Gastroesophageal sphincter (tissue), 3 donors: ENCODE measurements around the gene CACNA1A.

Source experiments
- CTCF ChIP-seq, 4 experiments: fragments of 200-600 bp in 2 of 4; fragments of 450-650 bp in 2 of 4; sonication (generic) in 1 of 4; IDR thresholded peaks; one replicate each; pipeline ENCODE4 v1.5.1; 2017 to 2019; ENCODE audit warnings: antibody characterized with exemption in 4 of 4, mild to moderate bottlenecking in 2 of 4, moderate library complexity in 2 of 4
- POLR2A ChIP-seq, 2 donors: fragments of 450-650 bp; IDR thresholded peaks; one replicate each; pipeline ENCODE4 v1.6.1; 2017; ENCODE audit warnings: antibody characterized with exemption in 2 of 2, mild to moderate bottlenecking in 2 of 2, moderate library complexity in 1 of 2
- POLR2AphosphoS5 ChIP-seq: sonication (generic); formaldehyde crosslinking; IDR thresholded peaks from one replicate; pipeline ENCODE4 v1.6.1; 2017; ENCODE audit warnings: antibody characterized with exemption

- TF ChIP-seq POLR2AphosphoS5, result no peak
- no peak for TF ChIP-seq CTCF (IDR thresholded peaks at IDR 0.05)
- TF ChIP-seq POLR2A (IDR thresholded peaks at IDR 0.05), result no peak
These were observed 265.8 kb downstream of the CACNA1A start for GRCh38 chr19:13240312-13241022.
